GM12878 (cell line): Measurements from ENCODE around the gene KRTAP5-4. TPM values are rescaled to one million over a fixed set of nuclear protein-coding genes. Genes with fewer than 3 reads are reported as not detected.
"Not testable (repeated sequence)": the region's sequence is repeated elsewhere in the genome, so short reads cannot be mapped to it uniquely, and the experiment has no call there.

Source experiments
- ATAC-seq: fragments of 200-7000 bp; cut with Tn5 transposase; 3 replicates; pipeline ENCODE4 v1.9.1; 2020; ENCODE audit warnings: mild to moderate bottlenecking, moderate library complexity
- BruUV-seq: library from RNA; stranded (reverse); fragments of 400-500 nt; replicated peaks from 2 replicates; lab custom pipeline; 2021; lab: Mats Ljungman, UMichigan
- CTCF ChIA-PET: fragments of 300-600 bp; sonication (Branson Sonifier 250); formaldehyde crosslinking; extraction: SDS; loops from one replicate; lab custom pipeline; 2021; ENCODE audit warnings: inconsistent platforms; lab: Yijun Ruan, JAX
- POLR2A ChIA-PET: fragments of 350-600 bp; formaldehyde crosslinking; extraction: SDS; loops from one replicate; lab custom pipeline; 2021; ENCODE audit warnings: inconsistent platforms; lab: Charles Lee
- RAD21 ChIA-PET: fragments of 300-600 bp; sonication (Branson Sonifier 250); formaldehyde crosslinking; loops from one replicate; lab custom pipeline; 2023; ENCODE audit warnings: antibody characterized with exemption; ENCODE audit not compliant: unreplicated experiment; lab: Charles Lee
- SMC1A ChIA-PET: fragments of 300-600 bp; sonication (Branson Sonifier 250); formaldehyde crosslinking; loops from one replicate; lab custom pipeline; 2023; ENCODE audit not compliant: unreplicated experiment, uncharacterized antibody; lab: Charles Lee
- DNase-seq: peaks from one replicate; pipeline ENCODE4 v3.0.0-alpha.2; 2011; ENCODE audit warnings: low read depth, low spot score
- FAIRE-seq: peaks from 3 replicates; lab custom pipeline; 2011; peaks lifted over from hg19 to GRCh38; lab: Jason Lieb, UNC
- H2AFZ ChIP-seq: 2 replicates; pipeline ENCODE4 v1.6.0; 2011; ENCODE audit warnings: low read depth, low read length, control low read depth; ENCODE audit not compliant: control insufficient read depth
- H3K27ac ChIP-seq: 2 replicates; pipeline ENCODE4 v1.5.1; 2011; ENCODE audit warnings: control low read depth; ENCODE audit not compliant: control insufficient read depth, insufficient read depth
- H3K27me3 ChIP-seq, 2 experiments: replicated peaks in 1 of 2; 2 replicates each; pipeline versions ENCODE4 v1.6.0 to v1.6.1; 2011; ENCODE audit warnings: low read length in 1 of 2; ENCODE audit not compliant: control insufficient read depth in 2 of 2, insufficient read depth in 2 of 2
- H3K36me3 ChIP-seq, 2 experiments: 2 replicates each; pipeline ENCODE4 v1.5.1; 2011; ENCODE audit warnings: low read length in 1 of 2; ENCODE audit not compliant: control insufficient read depth in 2 of 2, insufficient read depth in 2 of 2
- H3K4me1 ChIP-seq: 2 replicates; pipeline ENCODE4 v1.6.1; 2011; ENCODE audit warnings: mild to moderate bottlenecking, low read length, moderate library complexity, mixed read lengths; ENCODE audit not compliant: control insufficient read depth, insufficient read depth
- H3K4me2 ChIP-seq: 2 replicates; pipeline ENCODE4 v1.6.0; 2011; ENCODE audit warnings: control low read depth; ENCODE audit not compliant: control insufficient read depth, insufficient read depth
- H3K4me3 ChIP-seq: fragments of 200-600 bp; sonication (generic); 2 replicates; pipeline ENCODE4 v1.5.1; 2016
- H3K79me2 ChIP-seq: 2 replicates; pipeline ENCODE4 v1.6.0; 2011; ENCODE audit warnings: low read length; ENCODE audit not compliant: control insufficient read depth, insufficient read depth
- H3K9ac ChIP-seq: 2 replicates; pipeline ENCODE4 v1.8.0; 2011; ENCODE audit warnings: low read length, control low read depth, mixed read lengths; ENCODE audit not compliant: control insufficient read depth, insufficient read depth
- H3K9me3 ChIP-seq: replicated peaks from 3 replicates; pipeline ENCODE4 v1.5.1; 2011; ENCODE audit warnings: mild to moderate bottlenecking, low read length; ENCODE audit not compliant: control insufficient read depth, insufficient read depth
- H4K20me1 ChIP-seq: 2 replicates; pipeline ENCODE4 v1.6.0; 2011; ENCODE audit not compliant: control insufficient read depth, insufficient read depth
- BHLHE40 ChIP-seq, 2 experiments: fragments of 450-650 bp in 1 of 2; IDR thresholded peaks; 2 replicates each; pipeline ENCODE4 v1.6.1; 2011 to 2017; ENCODE audit warnings: low read depth in 2 of 2, borderline replicate concordance in 1 of 2, improper control_type of control experiment in 1 of 2, low read length in 1 of 2, mild to moderate bottlenecking in 1 of 2
- CREM ChIP-seq: IDR thresholded peaks from 2 replicates; pipeline ENCODE4 v1.6.1; 2014; ENCODE audit warnings: antibody characterized with exemption, low read depth
- MEF2B ChIP-seq: fragments of 450-650 bp; IDR thresholded peaks from 2 replicates; pipeline ENCODE4 v1.6.1; 2018; ENCODE audit warnings: mild to moderate bottlenecking, moderate library complexity; ENCODE audit not compliant: partially characterized antibody, poor library complexity, severe bottlenecking
- NFXL1 ChIP-seq: fragments of 450-650 bp; IDR thresholded peaks from 2 replicates; pipeline ENCODE4 v1.6.1; 2017; ENCODE audit warnings: antibody characterized with exemption, mild to moderate bottlenecking, borderline replicate concordance
- SMC3 ChIP-seq: IDR thresholded peaks from 2 replicates; pipeline ENCODE4 v1.6.1; 2011; ENCODE audit warnings: low read length, improper control_type of control experiment, borderline replicate concordance
- SREBF1 ChIP-seq: IDR thresholded peaks from 2 replicates; pipeline ENCODE4 v1.6.1; 2012; ENCODE audit warnings: mild to moderate bottlenecking, low read length
- SRF ChIP-seq, 2 experiments: IDR thresholded peaks; 2 replicates each; pipeline ENCODE4 v1.6.1; 2011; ENCODE audit warnings: low read depth in 2 of 2, low read length in 2 of 2, mild to moderate bottlenecking in 1 of 2, moderate library complexity in 1 of 2
- WGBS: methylation state at CpG from one replicate; pipeline ENCODE4 v1.1.6; 2016; ENCODE audit warnings: low lambda C conversion rate; ENCODE audit not compliant: insufficient replicate concordance, insufficient coverage; ENCODE audit errors: missing lambda C conversion rate; 5-methylcytosine and 5-hydroxymethylcytosine counted together
- in situ Hi-C: fragments of 300-500 bp; cut with MboI; formaldehyde crosslinking; loops from 9 replicates; pipeline ENCODE4 v1.14.3; 2018; ENCODE audit warnings: mixed read lengths
- intact Hi-C: fragments of 100-400 bp; cut with micrococcal nuclease; formaldehyde crosslinking; loops from one replicate; pipeline ENCODE4 v1.14.2; 2022; ENCODE audit not compliant: unreplicated experiment
- polyA plus RNA-seq, 11 experiments: library from polyadenylated mRNA; depleted of rRNA in 4 of 11; unstranded in 6 of 11; stranded (reverse) in 5 of 11; fragments of >200 nt; fragmentation: Nextera tagmentation in 4 of 11; fragmentation: Illumina TruSeq in 1 of 11; extraction: Ambion mirVana in 4 of 11; extraction: Trizol in 1 of 11; gene quantifications; 1 replicate in 1 of 11; 2 replicates in 10 of 11; pipeline versions ENCODE4 v1.2.1 to v1.2.3, GENCODE V29; 2011 to 2016; ENCODE audit warnings: inconsistent platforms in 2 of 11, missing spikeins in 2 of 11, low read depth in 1 of 11
- total RNA-seq, 4 experiments: library from RNA; depleted of rRNA in 3 of 4; stranded (reverse); fragments of >200 nt in 3 of 4; fragmentation: Illumina TruSeq in 1 of 4; extraction: Trizol in 1 of 4; gene quantifications; 2 replicates each; pipeline versions ENCODE4 v1.2.1 to v1.2.3, GENCODE V29; 2013 to 2021
- TF ChIP-seq, protein P1 (sequence below): fragments of 450-650 bp; conservative IDR thresholded peaks from 2 replicates; pipeline ENCODE4 v1.6.1; 2017; ENCODE audit warnings: mild to moderate bottlenecking, moderate library complexity
- TF ChIP-seq, protein P2 (sequence below): IDR thresholded peaks from 2 replicates; pipeline ENCODE4 v1.6.1; 2011; ENCODE audit warnings: borderline replicate concordance, low read depth, mild to moderate bottlenecking, moderate library complexity, low read length; ENCODE audit not compliant: insufficient read depth, poor library complexity, severe bottlenecking

Gene KRTAP5-4
- total and polyA plus RNA-seq, 10 of the 15 experiments (the other 5 are each of a cell fraction or from before 2014, with no cell fraction given), result not detected

GRCh38 chr11:1582909-1583308 is 39.0 kb downstream of the KRTAP5-4 start:
- CTCF ChIA-PET, result interaction anchor here (1.0 kb wide), 1 partner anchor 8 kb away, joined by 3 read pairs; no protein-coding TSS in a partner anchor
- H3K4me2 ChIP-seq, DNase-seq, BruUV-seq, H3K27me3 ChIP-seq, H4K20me1 ChIP-seq, H3K27ac ChIP-seq, H3K36me3 ChIP-seq, H2AFZ ChIP-seq, ATAC-seq, POLR2A ChIA-PET, H3K9me3 ChIP-seq, intact Hi-C loops, in situ Hi-C loops, H3K4me1 ChIP-seq, FAIRE-seq, H3K9ac ChIP-seq, H3K79me2 ChIP-seq, H3K4me3 ChIP-seq: not testable (repeated sequence)
- SMC1A ChIA-PET, result interaction anchor here (0.6 kb wide), 1 partner anchor 11 kb away, joined by 3 read pairs; no protein-coding TSS in a partner anchor
- RAD21 ChIA-PET, result interaction anchor here (1.5 kb wide), 1 partner anchor 36 kb away, joined by 5 read pairs; no protein-coding TSS in a partner anchor
- 44% methylated on average over 2 of the region's 2 CpGs for WGBS

DNA sequence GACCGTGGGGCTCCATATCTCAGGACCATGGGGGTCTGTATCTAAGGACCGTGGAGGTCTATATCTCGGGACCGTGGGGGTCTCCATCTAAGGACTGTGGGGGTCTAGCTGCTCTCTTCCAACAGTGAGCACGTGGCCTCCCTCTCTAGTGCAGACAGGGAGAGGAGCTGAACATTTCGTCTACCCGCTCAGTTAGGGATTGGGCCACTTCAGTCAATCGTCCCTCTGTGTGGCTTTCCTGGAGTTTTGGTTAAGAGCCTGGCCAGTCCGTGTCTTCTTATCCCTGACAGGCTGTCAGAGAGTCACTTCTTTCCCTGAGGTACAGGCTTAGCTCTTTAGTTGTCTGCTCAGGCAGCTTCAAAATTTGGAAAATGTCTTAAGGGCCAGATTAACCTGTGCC is 40.0 kb downstream of the KRTAP5-4 start:
- CTCF ChIA-PET, result interaction anchor here (0.9 kb wide), 1 partner anchor 11 kb away, joined by 3 read pairs; no protein-coding TSS in a partner anchor
- Histone ChIP-seq H3K4me3 (no peak overlapping the region), H3K36me3 (no peaks in the 10 kb centered on the region), H4K20me1 (no peaks in the 10 kb centered on the region), H3K4me1 (no peaks in the 10 kb centered on the region), H3K9ac (no peak overlapping the region), H3K27me3 (no peaks in the 10 kb centered on the region; a peak in 1 of 4 replicates), H2AFZ (no peak overlapping the region), H3K9me3 (peaks cover 4% of the 10 kb centered on the region; the same call in 1 of the 3 replicates), H3K4me2 (no peak overlapping the region), H3K79me2 (no peaks in the 10 kb centered on the region), H3K27ac (no peak overlapping the region)
- ATAC-seq, result no peak
- no TSS peak for BruUV-seq
- no peak for DNase-seq
- in situ Hi-C loops (no loop called here), intact Hi-C loops (no loop called here)
- RAD21 ChIA-PET, result interaction anchor here (1.5 kb wide), 1 partner anchor 35 kb away, joined by 5 read pairs; no protein-coding TSS in a partner anchor
- no peak for FAIRE-seq
- POLR2A ChIA-PET, result no interaction called here
- 30% methylated on average over 9 of the region's 9 CpGs for WGBS
- SMC1A ChIA-PET, result no interaction called here
- TF ChIP-seq SREBF1, result no peak
- TF ChIP-seq, protein P1, sequence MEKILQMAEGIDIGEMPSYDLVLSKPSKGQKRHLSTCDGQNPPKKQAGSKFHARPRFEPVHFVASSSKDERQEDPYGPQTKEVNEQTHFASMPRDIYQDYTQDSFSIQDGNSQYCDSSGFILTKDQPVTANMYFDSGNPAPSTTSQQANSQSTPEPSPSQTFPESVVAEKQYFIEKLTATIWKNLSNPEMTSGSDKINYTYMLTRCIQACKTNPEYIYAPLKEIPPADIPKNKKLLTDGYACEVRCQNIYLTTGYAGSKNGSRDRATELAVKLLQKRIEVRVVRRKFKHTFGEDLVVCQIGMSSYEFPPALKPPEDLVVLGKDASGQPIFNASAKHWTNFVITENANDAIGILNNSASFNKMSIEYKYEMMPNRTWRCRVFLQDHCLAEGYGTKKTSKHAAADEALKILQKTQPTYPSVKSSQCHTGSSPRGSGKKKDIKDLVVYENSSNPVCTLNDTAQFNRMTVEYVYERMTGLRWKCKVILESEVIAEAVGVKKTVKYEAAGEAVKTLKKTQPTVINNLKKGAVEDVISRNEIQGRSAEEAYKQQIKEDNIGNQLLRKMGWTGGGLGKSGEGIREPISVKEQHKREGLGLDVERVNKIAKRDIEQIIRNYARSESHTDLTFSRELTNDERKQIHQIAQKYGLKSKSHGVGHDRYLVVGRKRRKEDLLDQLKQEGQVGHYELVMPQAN, result no peak
- no peak for TF ChIP-seq CREM
- TF ChIP-seq MEF2B, result no peak
- TF ChIP-seq BHLHE40 (IDR thresholded peaks at IDR 0.05; ENCODE audit: borderline replicate concordance in 1 of 2, low read depth in 2 of 2, low read length in 1 of 2), result no peak
- TF ChIP-seq, protein P2, sequence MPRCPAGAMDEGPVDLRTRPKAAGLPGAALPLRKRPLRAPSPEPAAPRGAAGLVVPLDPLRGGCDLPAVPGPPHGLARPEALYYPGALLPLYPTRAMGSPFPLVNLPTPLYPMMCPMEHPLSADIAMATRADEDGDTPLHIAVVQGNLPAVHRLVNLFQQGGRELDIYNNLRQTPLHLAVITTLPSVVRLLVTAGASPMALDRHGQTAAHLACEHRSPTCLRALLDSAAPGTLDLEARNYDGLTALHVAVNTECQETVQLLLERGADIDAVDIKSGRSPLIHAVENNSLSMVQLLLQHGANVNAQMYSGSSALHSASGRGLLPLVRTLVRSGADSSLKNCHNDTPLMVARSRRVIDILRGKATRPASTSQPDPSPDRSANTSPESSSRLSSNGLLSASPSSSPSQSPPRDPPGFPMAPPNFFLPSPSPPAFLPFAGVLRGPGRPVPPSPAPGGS, result no peak
- no peak for TF ChIP-seq SMC3
- no peak for TF ChIP-seq SRF (IDR thresholded peaks at IDR 0.05; ENCODE audit: low read depth in 2 of 2, low read length in 2 of 2)
- no peak for TF ChIP-seq NFXL1
